HG02973 (cell line): ENCODE results near the gene OAS2.

Experiments used
- ATAC-seq: cut with Tn5 transposase; IDR thresholded peaks from one replicate; pipeline ENCODE4 v1.9.1; 2021; ENCODE audit warnings: moderate library complexity; ENCODE audit not compliant: unreplicated experiment

The OAS2 gene

GRCh38 chr12:112978163-112979040, at the start of gene OAS2:
Gene OAS2, plus strand, starts transcription at chr12:112978519. Its CDS starts 90 bp downstream, at chr12:112978609.
- peak; percentile 88 for ATAC-seq

- no peak for ATAC-seq
These were observed 49.3 kb upstream of the OAS2 start for GRCh38 chr12:112928978-112929377.

- no peak for ATAC-seq
These were observed 48.6 kb upstream of the OAS2 start for GRCh38 chr12:112929715-112930114.

GRCh38 chr12:112930350-112930749, 48.0 kb upstream of the OAS2 start:
- ATAC-seq, result no peak

GRCh38 chr12:112932485-112933128, 45.7 kb upstream of the OAS2 start:
- ATAC-seq, result no peak

GRCh38 chr12:112933129-112933505, 45.2 kb upstream of the OAS2 start:
- no peak for ATAC-seq

GRCh38 chr12:112936264-112936663, 42.1 kb upstream of the OAS2 start:
- no peak for ATAC-seq

GRCh38 chr12:112936927-112937326, 41.4 kb upstream of the OAS2 start:
- ATAC-seq, result no peak

GRCh38 chr12:112937741-112938719, 40.3 kb upstream of the OAS2 start, which contains the start of gene OAS3:
Gene OAS3, plus strand, starts transcription at chr12:112938474. Its CDS starts 57 bp downstream, at chr12:112938531.
- ATAC-seq, result no peak

- ATAC-seq, result no peak
These were observed 39.6 kb upstream of the OAS2 start for GRCh38 chr12:112938751-112939150.

GRCh38 chr12:112939761-112940381, 38.4 kb upstream of the OAS2 start:
- ATAC-seq, result peak; percentile 52

GRCh38 chr12:112941528-112942335, 36.6 kb upstream of the OAS2 start:
- ATAC-seq, result no peak

- no peak for ATAC-seq
These were observed 35.7 kb upstream of the OAS2 start for GRCh38 chr12:112942572-112942971.

- ATAC-seq, result no peak
These were observed 34.2 kb upstream of the OAS2 start for GRCh38 chr12:112944024-112944690.

GRCh38 chr12:112945515-112945914, 32.8 kb upstream of the OAS2 start:
- ATAC-seq, result no peak

- no peak for ATAC-seq
These were observed 31.9 kb upstream of the OAS2 start for GRCh38 chr12:112946236-112947000.

- no peak for ATAC-seq
These were observed 31.0 kb upstream of the OAS2 start for GRCh38 chr12:112947314-112947713.

GRCh38 chr12:112947761-112948160, 30.6 kb upstream of the OAS2 start:
- no peak for ATAC-seq
